ENCODE results near the gene GXYLT1.
A peak's percentile ranks its signal among the peaks of the same experiment; 100 is the strongest.

The GXYLT1 gene

DNA sequence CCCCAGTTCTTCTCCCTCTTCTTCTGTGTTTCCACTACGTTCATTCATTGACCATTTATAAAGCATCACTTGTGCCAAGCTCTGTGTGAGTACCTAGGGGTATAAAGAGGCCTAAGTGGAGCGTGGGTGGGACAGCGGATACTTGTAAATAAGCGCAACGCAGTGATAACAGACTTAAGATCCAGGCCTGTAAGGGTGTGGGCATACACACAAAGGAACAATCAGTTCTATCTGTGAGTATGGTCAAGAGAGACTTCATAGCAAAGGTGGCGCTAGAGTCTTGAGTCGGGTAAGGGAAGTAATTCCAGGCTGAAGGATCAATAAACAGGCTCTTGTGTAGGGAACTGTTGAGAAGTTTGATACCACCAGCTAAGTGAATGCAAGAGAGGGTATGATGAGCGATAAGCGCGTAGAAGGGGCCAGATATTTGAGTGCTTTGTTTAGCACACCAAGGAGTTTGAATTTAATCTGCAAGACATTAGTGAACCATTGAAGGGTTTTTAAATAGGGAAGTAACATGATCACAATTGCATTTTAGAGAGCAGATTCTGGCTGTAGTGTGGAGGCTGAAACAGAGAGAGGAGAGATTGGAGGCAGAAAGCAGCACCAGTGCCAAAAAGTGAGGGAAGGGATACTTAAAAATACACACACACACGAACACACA lies 1.0 kb upstream of the GXYLT1 start:
- TF ChIP-seq, protein P1, sequence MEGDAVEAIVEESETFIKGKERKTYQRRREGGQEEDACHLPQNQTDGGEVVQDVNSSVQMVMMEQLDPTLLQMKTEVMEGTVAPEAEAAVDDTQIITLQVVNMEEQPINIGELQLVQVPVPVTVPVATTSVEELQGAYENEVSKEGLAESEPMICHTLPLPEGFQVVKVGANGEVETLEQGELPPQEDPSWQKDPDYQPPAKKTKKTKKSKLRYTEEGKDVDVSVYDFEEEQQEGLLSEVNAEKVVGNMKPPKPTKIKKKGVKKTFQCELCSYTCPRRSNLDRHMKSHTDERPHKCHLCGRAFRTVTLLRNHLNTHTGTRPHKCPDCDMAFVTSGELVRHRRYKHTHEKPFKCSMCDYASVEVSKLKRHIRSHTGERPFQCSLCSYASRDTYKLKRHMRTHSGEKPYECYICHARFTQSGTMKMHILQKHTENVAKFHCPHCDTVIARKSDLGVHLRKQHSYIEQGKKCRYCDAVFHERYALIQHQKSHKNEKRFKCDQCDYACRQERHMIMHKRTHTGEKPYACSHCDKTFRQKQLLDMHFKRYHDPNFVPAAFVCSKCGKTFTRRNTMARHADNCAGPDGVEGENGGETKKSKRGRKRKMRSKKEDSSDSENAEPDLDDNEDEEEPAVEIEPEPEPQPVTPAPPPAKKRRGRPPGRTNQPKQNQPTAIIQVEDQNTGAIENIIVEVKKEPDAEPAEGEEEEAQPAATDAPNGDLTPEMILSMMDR (IDR thresholded peaks at IDR 0.05; ENCODE audit: control insufficient read depth, extremely low read depth, insufficient read depth): no peak
- DNase-seq (ENCODE audit: low read depth): no peak
- H3K4me3 ChIP-seq (ENCODE audit: low read depth, low read length): peak overlapping the region; percentile 70

DNA sequence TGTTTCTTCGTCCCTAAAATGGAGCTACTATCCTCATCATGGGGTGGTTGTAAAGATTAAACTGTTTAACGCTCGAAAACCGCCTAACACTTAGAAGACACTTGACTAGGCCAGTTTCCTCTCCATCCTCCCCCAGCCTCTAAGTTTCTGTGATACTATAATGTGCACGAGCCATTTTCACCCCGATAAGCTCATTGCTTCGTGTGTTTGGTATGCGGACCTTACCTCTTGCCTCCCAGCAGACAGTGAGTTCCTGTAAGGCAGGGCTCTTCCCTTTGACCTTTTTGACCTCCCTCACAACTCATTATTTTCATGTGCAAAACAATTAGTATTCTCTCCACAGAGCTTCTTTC lies 499 bp upstream of the GXYLT1 start:
- no peak for DNase-seq (ENCODE audit: low read depth)
- TF ChIP-seq, protein P1 (IDR thresholded peaks at IDR 0.05; ENCODE audit: control insufficient read depth, extremely low read depth, insufficient read depth): no peak

DNA sequence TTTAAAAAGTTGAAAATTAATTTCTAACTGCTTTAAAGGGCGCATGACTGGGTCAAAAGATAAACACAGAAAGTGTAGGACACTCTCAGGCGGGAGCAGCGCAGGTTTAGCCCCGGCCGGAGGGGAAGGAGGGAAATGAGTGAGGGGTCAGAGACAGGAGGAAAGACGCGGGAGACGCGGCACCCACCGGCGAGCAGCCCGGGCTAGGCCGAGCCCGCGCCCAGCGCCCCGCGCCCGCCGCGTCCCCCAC lies 591 bp downstream of the GXYLT1 start:
- TF ChIP-seq, protein P1 (IDR thresholded peaks at IDR 0.05; ENCODE audit: control insufficient read depth, extremely low read depth, insufficient read depth): no peak
- H3K4me3 ChIP-seq (ENCODE audit: low read depth, low read length): peak overlapping the region; percentile 70
- no peak for DNase-seq (ENCODE audit: low read depth)

More for the DNA sequence above, 499 bp upstream of the GXYLT1 start:
- peak overlapping the region; percentile 70 for H3K4me3 ChIP-seq (ENCODE audit: low read depth, low read length)

DNA sequence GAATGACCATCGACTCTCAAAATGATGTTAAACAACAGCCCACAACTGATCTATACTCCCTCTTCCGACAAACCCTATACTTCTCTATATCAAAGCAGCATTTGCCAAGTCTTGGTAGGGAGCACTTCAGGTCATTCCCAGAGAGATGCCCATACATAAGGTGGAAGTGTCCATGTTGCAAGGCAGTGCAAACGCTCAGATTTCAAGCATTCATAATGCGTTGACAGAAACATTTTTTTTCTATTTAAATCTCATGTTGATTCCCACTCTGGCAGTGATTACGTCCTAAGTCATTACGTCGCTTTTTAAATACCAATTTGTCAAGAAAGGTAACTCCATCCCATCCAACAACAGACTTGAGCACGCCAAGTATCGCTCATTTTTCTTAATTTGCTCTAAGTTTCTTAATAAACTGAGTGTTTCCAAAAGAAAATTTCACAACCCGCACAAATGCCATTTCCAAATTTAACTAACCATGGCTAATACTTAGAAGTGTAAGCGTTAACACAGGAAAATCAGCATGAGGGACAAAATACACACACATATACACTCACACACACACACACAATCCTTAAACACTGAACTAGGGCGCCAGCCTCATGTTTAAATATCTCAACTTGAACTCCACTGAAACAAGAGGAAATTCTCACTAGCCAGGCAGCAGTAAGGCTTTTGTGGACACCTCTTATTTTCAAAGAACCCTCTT lies 1.1 kb downstream of the GXYLT1 start:
- H3K4me3 ChIP-seq (ENCODE audit: low read depth, low read length): peak overlapping the region; percentile 70
- no peak for DNase-seq (ENCODE audit: low read depth)
- TF ChIP-seq, protein P1 (IDR thresholded peaks at IDR 0.05; ENCODE audit: control insufficient read depth, extremely low read depth, insufficient read depth): no peak

DNA sequence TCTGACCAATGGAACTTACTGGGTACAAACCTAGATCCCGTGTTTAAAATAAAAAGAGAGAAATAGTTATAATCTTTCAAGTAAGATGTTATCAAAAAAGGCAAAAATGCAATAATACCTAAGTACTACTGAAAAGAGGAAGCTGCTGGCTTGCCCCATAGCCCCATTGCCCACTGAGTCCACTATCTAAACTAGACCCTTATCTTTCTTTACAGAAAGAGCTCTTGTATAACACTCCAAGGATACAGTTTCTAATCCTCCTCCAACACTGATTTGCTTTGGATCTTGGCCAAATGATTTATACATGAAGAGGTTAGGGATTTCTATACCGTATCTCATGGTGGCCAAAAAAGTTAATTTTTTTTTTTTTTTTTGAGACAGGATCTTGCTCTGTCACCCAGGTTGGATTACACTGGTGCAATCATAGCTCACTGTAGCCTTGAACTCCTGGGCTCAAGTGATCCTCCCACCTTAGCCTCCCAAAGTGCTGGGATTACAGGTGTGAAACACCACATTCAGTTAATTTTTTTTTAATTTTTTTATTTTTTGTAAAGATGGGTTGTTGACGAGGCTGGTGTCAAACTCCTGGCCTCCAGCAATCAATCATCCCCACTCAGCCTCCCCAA lies 2.6 kb downstream of the GXYLT1 start:
- no peak overlapping the region for H3K4me3 ChIP-seq (ENCODE audit: low read depth, low read length)
- no peak for DNase-seq (ENCODE audit: low read depth)
- TF ChIP-seq, protein P1 (IDR thresholded peaks at IDR 0.05; ENCODE audit: control insufficient read depth, extremely low read depth, insufficient read depth): no peak

DNA sequence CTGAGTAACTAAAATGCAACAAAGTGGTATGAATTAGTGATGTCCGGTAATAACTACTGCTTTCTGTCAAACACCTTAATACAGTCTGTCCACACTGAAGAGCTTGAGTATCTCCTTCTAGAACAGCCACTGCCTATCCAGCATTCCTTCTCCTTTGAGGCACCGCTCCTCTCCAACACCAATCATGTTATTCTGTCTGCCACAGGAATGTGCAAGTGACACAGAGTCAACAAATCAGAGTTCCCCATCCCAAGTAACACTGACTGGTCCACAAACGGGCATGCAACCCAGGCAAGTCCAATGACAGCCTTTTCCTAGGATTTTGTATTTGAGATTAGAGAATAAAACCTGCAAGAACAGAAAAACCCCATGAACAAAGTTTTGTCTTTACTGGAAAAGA lies 3.8 kb downstream of the GXYLT1 start:
- no peak overlapping the region for H3K4me3 ChIP-seq (ENCODE audit: low read depth, low read length)
- TF ChIP-seq, protein P1 (IDR thresholded peaks at IDR 0.05; ENCODE audit: control insufficient read depth, extremely low read depth, insufficient read depth): no peak
- no peak for DNase-seq (ENCODE audit: low read depth)
